Muscle layer of duodenum (tissue), 2 donors: ENCODE results near the gene S1PR1.

Experiments used
- H3K27ac ChIP-seq: one replicate; pipeline ENCODE4 v1.7.0; 2013; ENCODE audit warnings: mild to moderate bottlenecking, low read length
- H3K27me3 ChIP-seq: one replicate; pipeline ENCODE4 v1.7.0; 2013; ENCODE audit warnings: low read depth, mild to moderate bottlenecking, control low read depth, low read length
- H3K36me3 ChIP-seq, 2 donors: one replicate each; pipeline ENCODE4 v1.7.0; 2013; ENCODE audit warnings: low read length in 2 of 2, control low read depth in 1 of 2, mild to moderate bottlenecking in 1 of 2; ENCODE audit not compliant: insufficient read depth in 2 of 2, control insufficient read depth in 1 of 2
- H3K4me1 ChIP-seq, 2 donors: one replicate each; pipeline ENCODE4 v1.7.0; 2013; ENCODE audit warnings: low read length in 2 of 2, mild to moderate bottlenecking in 2 of 2, control low read depth in 1 of 2, moderate library complexity in 1 of 2; ENCODE audit not compliant: insufficient read depth in 2 of 2, control insufficient read depth in 1 of 2
- H3K4me3 ChIP-seq, 2 donors: one replicate each; pipeline ENCODE4 v1.7.0; 2013; ENCODE audit warnings: low read length in 2 of 2, low read depth in 1 of 2, mild to moderate bottlenecking in 1 of 2
- H3K9me3 ChIP-seq, 2 donors: one replicate each; pipeline ENCODE4 v1.7.0; 2013; ENCODE audit warnings: low read length in 2 of 2, control low read depth in 1 of 2, mild to moderate bottlenecking in 1 of 2; ENCODE audit not compliant: control insufficient read depth in 1 of 2
- donor health status: healthy.

S1PR1 gene

DNA sequence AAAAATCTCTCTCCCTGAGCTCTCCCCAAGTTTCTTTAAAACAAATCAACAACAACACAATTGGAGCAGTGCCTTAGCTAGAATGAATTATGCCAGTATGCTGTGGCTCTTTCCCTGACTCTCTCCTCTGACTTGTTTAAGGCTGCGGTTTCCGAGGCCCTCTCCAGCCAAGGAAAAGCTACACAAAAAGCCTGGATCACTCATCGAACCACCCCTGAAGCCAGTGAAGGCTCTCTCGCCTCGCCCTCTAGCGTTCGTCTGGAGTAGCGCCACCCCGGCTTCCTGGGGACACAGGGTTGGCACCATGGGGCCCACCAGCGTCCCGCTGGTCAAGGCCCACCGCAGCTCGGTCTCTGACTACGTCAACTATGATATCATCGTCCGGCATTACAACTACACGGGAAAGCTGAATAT lies 1.9 kb downstream of the S1PR1 start:
- H3K27me3 ChIP-seq = peaks cover 7% of the 10 kb centered on the region
- H3K27ac ChIP-seq = peak overlapping the region; percentile 3
- H3K9me3 ChIP-seq = no peaks in the 10 kb centered on the region
- H3K4me3 ChIP-seq = peak overlapping the region; percentile 54 to 65
- peaks cover 4 to 18% of the 10 kb centered on the region in 2 donors for H3K4me1 ChIP-seq
- H3K36me3 ChIP-seq = peaks cover 0 to 7% of the 10 kb centered on the region in 2 donors

DNA sequence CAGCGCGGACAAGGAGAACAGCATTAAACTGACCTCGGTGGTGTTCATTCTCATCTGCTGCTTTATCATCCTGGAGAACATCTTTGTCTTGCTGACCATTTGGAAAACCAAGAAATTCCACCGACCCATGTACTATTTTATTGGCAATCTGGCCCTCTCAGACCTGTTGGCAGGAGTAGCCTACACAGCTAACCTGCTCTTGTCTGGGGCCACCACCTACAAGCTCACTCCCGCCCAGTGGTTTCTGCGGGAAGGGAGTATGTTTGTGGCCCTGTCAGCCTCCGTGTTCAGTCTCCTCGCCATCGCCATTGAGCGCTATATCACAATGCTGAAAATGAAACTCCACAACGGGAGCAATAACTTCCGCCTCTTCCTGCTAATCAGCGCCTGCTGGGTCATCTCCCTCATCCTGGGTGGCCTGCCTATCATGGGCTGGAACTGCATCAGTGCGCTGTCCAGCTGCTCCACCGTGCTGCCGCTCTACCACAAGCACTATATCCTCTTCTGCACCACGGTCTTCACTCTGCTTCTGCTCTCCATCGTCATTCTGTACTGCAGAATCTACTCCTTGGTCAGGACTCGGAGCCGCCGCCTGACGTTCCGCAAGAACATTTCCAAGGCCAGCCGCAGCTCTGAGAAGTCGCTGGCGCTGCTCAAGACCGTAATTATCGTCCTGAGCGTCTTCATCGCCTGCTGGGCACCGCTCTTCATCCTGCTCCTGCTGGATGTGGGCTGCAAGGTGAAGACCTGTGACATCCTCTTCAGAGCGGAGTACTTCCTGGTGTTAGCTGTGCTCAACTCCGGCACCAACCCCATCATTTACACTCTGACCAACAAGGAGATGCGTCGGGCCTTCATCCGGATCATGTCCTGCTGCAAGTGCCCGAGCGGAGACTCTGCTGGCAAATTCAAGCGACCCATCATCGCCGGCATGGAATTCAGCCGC lies 2.5 kb downstream of the S1PR1 start:
- Histone ChIP-seq H3K9me3 (no peaks in the 10 kb centered on the region), H3K27me3 (peaks cover 7% of the 10 kb centered on the region), H3K4me3 (peak overlapping the region; percentile 47 to 65), H3K4me1 (peaks cover 4 to 18% of the 10 kb centered on the region in 2 donors), H3K27ac (peak overlapping the region; percentile 3), H3K36me3 (peaks cover 0 to 7% of the 10 kb centered on the region in 2 donors)

DNA sequence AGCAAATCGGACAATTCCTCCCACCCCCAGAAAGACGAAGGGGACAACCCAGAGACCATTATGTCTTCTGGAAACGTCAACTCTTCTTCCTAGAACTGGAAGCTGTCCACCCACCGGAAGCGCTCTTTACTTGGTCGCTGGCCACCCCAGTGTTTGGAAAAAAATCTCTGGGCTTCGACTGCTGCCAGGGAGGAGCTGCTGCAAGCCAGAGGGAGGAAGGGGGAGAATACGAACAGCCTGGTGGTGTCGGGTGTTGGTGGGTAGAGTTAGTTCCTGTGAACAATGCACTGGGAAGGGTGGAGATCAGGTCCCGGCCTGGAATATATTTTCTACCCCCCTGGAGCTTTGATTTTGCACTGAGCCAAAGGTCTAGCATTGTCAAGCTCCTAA lies 3.2 kb downstream of the S1PR1 start:
- peak overlapping the region; percentile 3 for H3K27ac ChIP-seq
- H3K4me1 ChIP-seq = peaks cover 4 to 18% of the 10 kb centered on the region in 2 donors
- peaks cover 7% of the 10 kb centered on the region for H3K27me3 ChIP-seq
- H3K9me3 ChIP-seq = no peaks in the 10 kb centered on the region
- H3K4me3 ChIP-seq = peak overlapping the region; percentile 34 to 47
- H3K36me3 ChIP-seq = peaks cover 0 to 7% of the 10 kb centered on the region in 2 donors

DNA sequence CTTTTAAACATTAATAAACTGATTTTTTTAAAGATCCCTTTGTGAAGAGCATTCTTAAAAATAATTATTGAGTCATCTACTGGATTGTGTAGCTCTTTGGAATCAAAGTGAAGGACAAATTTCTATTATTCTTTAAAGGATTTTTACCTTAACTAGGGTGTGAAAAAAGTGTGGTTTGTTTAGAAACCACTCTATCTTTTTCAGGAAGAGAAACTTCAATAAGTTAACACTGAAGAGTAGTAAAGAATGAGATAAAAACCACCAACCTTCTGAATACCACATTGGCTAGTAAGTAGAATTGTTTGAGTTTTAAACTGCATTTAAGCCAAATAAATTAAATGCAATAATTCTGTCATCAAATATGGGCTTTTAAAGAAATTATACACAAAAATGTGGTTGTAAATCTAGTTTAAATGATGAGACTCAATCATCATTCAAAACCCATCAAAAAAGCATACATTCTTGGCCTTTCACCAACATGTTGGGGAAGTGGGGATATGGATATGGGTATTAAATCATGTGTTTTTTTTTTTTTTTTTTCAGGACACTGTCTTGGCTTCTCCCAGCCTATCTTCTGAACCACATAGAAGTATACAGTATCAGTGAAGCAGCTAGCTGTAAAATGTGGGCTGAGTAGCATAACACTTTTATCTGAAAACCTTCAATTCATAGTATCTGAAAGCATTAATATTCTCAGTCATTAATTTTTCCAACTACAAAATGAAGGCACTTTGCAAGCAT lies 4.8 kb downstream of the S1PR1 start:
- Histone ChIP-seq H3K9me3 (no peaks in the 10 kb centered on the region), H3K36me3 (peaks cover 0 to 7% of the 10 kb centered on the region in 2 donors), H3K4me3 (no peak overlapping the region), H3K27ac (no peak overlapping the region), H3K4me1 (peaks cover 4 to 18% of the 10 kb centered on the region in 2 donors), H3K27me3 (peaks cover 7% of the 10 kb centered on the region)

DNA sequence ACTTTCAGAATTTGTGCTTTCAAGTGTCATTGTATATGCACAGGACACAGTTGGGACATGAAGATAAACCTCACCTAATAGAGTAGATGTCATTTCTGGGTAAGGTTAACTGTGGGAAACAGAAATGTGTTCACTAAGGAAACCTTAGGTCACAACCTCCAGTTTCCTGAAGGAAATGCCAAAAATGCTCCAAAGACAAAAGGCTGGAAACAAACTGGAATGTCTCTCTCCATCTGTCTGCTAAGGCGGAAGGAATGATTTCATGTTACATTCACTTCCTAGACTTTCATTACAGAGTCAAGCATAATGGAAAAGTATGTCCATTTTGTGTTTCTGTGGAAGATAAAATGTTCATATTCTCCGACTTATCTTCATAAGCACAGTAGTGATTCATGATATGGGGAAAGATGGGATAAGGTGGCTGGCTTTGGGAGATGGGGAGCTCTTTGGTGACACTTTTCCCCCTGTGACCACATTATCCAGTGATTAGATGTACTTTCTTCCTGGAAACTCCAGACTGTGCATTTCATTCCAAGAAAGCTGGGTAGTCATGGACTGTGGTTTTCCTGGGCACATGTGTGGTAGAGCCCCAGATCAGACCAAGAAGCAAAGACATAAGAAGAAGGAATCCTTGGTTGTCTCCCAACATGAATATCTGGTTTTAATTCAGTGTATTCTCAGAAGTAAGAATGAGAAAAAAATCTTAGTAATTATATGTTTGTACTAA lies 5.7 kb downstream of the S1PR1 start:
- H3K9me3 ChIP-seq = no peaks in the 10 kb centered on the region
- no peak overlapping the region for H3K27ac ChIP-seq
- peaks cover 0 to 7% of the 10 kb centered on the region in 2 donors for H3K36me3 ChIP-seq
- H3K4me1 ChIP-seq = peaks cover 2 to 14% of the 10 kb centered on the region in 2 donors
- H3K27me3 ChIP-seq = peaks cover 1% of the 10 kb centered on the region
- H3K4me3 ChIP-seq = no peak overlapping the region

DNA sequence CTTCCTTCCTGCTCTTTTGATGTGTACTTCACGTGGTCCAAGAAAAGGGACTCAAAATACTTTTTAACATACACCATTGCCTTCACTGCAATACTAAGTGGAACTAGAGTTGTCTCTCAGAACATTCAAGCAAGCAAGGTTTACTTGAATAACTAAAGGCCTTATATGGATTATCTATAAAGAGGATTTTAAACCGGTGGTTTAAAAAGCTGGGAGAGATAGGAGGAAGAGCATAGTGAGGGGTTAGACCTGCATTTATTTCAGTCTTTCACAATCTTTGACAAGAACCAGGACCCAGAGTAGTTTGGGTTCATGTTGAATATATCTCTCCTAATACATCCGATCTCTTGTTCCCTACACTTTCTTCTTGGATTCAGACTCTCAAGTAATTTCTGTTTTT lies 6.9 kb downstream of the S1PR1 start:
- Histone ChIP-seq H3K36me3 (peaks cover 0 to 7% of the 10 kb centered on the region in 2 donors), H3K4me1 (peaks cover 0 to 3% of the 10 kb centered on the region in 2 donors), H3K27ac (no peak overlapping the region), H3K9me3 (no peaks in the 10 kb centered on the region), H3K4me3 (no peak overlapping the region), H3K27me3 (no peaks in the 10 kb centered on the region)

DNA sequence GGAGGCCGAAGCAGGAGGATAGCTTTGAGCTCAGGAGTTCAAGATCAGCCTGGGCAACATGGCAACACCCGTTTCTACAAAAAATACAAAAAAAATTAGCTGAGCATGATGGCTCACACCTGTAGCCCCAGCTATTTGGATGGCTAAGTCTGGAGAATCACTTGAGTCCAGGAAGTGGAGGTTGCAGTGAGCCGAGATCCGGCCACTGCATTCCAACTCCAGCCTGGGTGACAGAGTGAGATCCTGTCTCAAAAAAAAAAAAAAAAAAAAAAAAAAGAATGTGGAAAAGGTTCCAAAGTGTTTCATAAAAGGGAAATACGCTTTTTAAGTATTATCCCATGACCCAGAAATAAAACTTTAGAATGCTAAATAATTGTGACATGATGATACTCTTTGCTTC lies 8.0 kb downstream of the S1PR1 start:
- Histone ChIP-seq H3K27ac (no peak overlapping the region), H3K4me3 (no peak overlapping the region), H3K27me3 (no peaks in the 10 kb centered on the region), H3K36me3 (no peaks in the 10 kb centered on the region), H3K9me3 (no peaks in the 10 kb centered on the region), H3K4me1 (no peaks in the 10 kb centered on the region)

DNA sequence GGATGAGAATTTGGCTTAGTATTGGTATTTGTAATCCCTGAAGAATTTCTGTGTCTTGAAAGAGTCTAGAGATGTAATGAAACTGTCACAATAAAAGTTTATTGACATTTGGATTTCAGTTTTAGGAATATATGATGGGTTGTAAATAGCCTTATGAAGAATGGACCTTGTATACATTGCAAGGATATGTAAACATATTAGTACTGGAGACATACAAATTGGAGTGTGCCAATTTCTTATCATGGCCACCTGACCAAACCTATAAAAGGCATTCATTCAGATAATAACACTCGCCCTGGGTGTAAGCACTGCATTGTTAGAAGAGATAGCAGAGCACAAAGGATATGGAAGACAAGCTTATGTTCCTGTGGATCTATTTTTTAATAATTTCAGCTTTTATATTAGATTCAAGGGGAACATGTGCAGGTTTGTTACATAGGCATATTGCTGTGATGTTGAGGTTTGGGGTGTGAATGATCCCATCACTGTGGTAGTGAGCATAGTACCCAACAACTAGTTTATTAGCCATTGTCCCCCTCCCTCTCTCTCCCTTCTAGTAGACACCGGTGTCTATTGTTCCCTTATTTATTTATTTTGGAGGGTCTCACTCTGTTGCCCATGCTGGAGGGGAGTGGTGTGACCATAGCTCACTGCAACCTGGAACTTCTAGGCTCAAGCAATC lies 8.6 kb downstream of the S1PR1 start:
- Histone ChIP-seq H3K36me3 (no peaks in the 10 kb centered on the region), H3K27me3 (no peaks in the 10 kb centered on the region), H3K4me1 (no peaks in the 10 kb centered on the region), H3K9me3 (no peaks in the 10 kb centered on the region), H3K4me3 (no peak overlapping the region), H3K27ac (no peak overlapping the region)

DNA sequence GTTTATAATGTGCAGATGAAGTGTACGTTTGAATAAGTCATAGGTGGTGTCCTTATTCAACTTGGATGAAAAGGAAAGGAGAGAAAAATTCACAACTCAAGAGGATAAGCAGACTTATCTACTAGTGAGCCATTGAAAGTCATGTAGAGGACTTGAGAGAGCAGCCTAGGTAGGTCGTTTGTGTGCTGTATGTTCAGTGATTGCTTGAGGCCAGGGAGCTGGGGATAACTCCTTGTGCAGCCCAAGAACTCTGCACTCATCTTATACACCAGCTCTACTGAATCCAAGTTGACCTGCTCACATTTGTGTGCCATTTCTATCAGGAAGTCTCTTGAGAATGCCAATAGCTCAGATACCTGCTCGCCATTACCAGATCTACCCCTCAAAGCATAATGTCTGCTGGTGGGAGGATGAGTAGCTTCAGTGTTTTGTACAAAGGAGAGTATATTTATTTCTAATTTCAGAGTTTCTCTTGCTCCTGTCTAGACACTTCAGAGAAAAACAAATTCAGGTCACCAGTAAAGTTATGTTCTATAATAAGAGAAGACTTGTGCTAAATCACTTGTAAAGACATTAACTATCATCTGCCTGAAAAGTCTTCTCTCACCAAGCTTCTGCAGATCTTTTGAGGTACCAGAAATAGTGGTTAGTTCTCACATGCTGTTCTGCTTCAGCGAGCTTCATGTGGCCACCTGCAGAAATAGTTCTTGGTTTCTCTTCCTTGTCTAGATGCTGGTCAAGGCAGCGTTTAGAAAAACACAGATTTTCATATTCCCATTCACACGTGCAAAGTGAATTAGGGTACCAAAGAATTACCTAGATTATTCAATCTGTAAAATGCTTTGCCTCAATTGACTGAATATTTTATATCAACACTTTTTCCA lies 10.8 kb downstream of the S1PR1 start:
- Histone ChIP-seq H3K36me3 (no peaks in the 10 kb centered on the region), H3K4me3 (no peak overlapping the region), H3K27ac (no peak overlapping the region)

DNA sequence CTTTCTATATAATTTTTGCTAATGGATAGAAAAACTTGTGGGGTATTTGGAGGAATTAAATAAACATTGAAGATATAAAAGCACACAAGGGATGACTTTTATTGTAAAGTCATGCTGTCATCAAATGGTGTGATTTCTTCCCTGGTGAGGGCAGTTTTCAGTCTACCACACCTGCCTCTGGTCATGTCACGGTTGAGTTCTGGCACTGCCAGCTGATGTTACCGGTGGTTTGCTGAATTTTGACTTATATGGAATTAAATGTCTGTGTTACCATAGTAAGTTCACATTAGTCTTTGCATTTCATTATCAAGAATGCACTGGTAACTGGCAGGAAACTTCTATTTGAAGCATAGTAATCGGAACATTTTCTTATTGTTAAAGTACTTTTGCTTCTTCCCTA lies 13.4 kb downstream of the S1PR1 start:
- H3K9me3 ChIP-seq = no peaks in the 10 kb centered on the region
- H3K36me3 ChIP-seq = no peaks in the 10 kb centered on the region
- H3K4me1 ChIP-seq = no peaks in the 10 kb centered on the region
- H3K4me3 ChIP-seq = no peak overlapping the region
- no peaks in the 10 kb centered on the region for H3K27me3 ChIP-seq
- H3K27ac ChIP-seq = no peak overlapping the region

More for the DNA sequence above, 10.8 kb downstream of the S1PR1 start:
- Histone ChIP-seq H3K27me3 (no peaks in the 10 kb centered on the region), H3K9me3 (no peaks in the 10 kb centered on the region), H3K4me1 (no peaks in the 10 kb centered on the region)
